Liver (tissue), 3 donors: Measurements from ENCODE around the gene CCT6A.

Experiments used
- CTCF ChIP-seq: fragments of 150-350 bp; IDR thresholded peaks from 2 replicates; pipeline ENCODE4 v1.5.1; 2017; ENCODE audit warnings: improper control_type of control experiment, low read depth, low read length; ENCODE audit not compliant: missing input control
- JUND ChIP-seq, 2 donors: IDR thresholded peaks; 2 replicates each; pipeline ENCODE4 v1.6.1; 2016; ENCODE audit warnings: antibody characterized with exemption in 2 of 2
- MAX ChIP-seq: IDR thresholded peaks from 2 replicates; pipeline ENCODE4 v1.6.1; 2016; ENCODE audit warnings: antibody characterized with exemption
- RAD21 ChIP-seq, 2 donors: IDR thresholded peaks; 2 replicates each; pipeline ENCODE4 v1.6.1; 2016; ENCODE audit warnings: antibody characterized with exemption in 2 of 2, mild to moderate bottlenecking in 2 of 2
- REST ChIP-seq: IDR thresholded peaks from 2 replicates; pipeline ENCODE4 v1.6.1; 2016; ENCODE audit warnings: antibody characterized with exemption, mild to moderate bottlenecking
- SP1 ChIP-seq: IDR thresholded peaks from 2 replicates; pipeline ENCODE4 v1.6.1; 2018; ENCODE audit warnings: antibody characterized with exemption, mild to moderate bottlenecking
- YY1 ChIP-seq: IDR thresholded peaks from 2 replicates; pipeline ENCODE4 v1.6.1; 2016; ENCODE audit warnings: antibody characterized with exemption, mild to moderate bottlenecking
- donor health status: healthy.
- donor health status: healthy.

GRCh38 chr7:56009695-56010094, 41.9 kb upstream of the CCT6A start:
- TF ChIP-seq CTCF = no peak
- TF ChIP-seq YY1 = no peak
- peak; percentile 19 for TF ChIP-seq MAX
- no peak for TF ChIP-seq REST
- peak; percentile 16 to 46 for TF ChIP-seq RAD21 (IDR thresholded peaks at IDR 0.05)
- TF ChIP-seq SP1 = no peak
- no peak for TF ChIP-seq JUND (IDR thresholded peaks at IDR 0.05)
